CD14-positive monocyte (primary cell): ENCODE data around the gene PNISR. TPM values are rescaled to one million over a fixed set of nuclear protein-coding genes. Genes with fewer than 3 reads are reported as not detected.

Experiments
- DNase-seq, 3 donors: peaks; one replicate each; pipeline ENCODE4 v3.0.0-alpha.2; 2011 to 2022
- H2AFZ ChIP-seq: 2 replicates; pipeline ENCODE4 v1.6.0; 2012; ENCODE audit warnings: mild to moderate bottlenecking, low read depth, low read length, inconsistent platforms; ENCODE audit not compliant: insufficient read depth, poor library complexity, severe bottlenecking
- H3K27ac ChIP-seq, 2 donors: 1 replicate in 1 of 2; 2 replicates in 1 of 2; pipeline ENCODE4 v1.5.1; 2012 to 2013; ENCODE audit warnings: low read length in 2 of 2, control low read depth in 1 of 2, inconsistent platforms in 1 of 2, low read depth in 1 of 2, mild to moderate bottlenecking in 1 of 2
- H3K27me3 ChIP-seq, 2 donors: one replicate each; pipeline versions ENCODE4 v1.6.0 to v1.6.1; 2011 to 2013; ENCODE audit warnings: low read length in 2 of 2; ENCODE audit not compliant: control insufficient read depth in 2 of 2, insufficient read depth in 2 of 2
- H3K36me3 ChIP-seq, 2 donors: replicated peaks in 1 of 2; 1 replicate in 1 of 2; 2 replicates in 1 of 2; pipeline versions ENCODE4 v1.5.1 to v1.6.1; 2012 to 2013; ENCODE audit warnings: low read length in 2 of 2, control low read depth in 1 of 2, inconsistent platforms in 1 of 2, mild to moderate bottlenecking in 1 of 2; ENCODE audit not compliant: insufficient read depth in 2 of 2, control insufficient read depth in 1 of 2
- H3K4me1 ChIP-seq, 2 donors: 1 replicate in 1 of 2; 2 replicates in 1 of 2; pipeline versions ENCODE4 v1.5.1 to v1.6.1; 2012 to 2013; ENCODE audit warnings: low read length in 2 of 2, control low read depth in 1 of 2, inconsistent platforms in 1 of 2, mild to moderate bottlenecking in 1 of 2, moderate library complexity in 1 of 2; ENCODE audit not compliant: insufficient read depth in 2 of 2, control insufficient read depth in 1 of 2
- H3K4me2 ChIP-seq: replicated peaks from 2 replicates; pipeline ENCODE3; 2012; ENCODE audit warnings: low read length, moderate library complexity, mild to moderate bottlenecking; ENCODE audit not compliant: poor library complexity, severe bottlenecking; ENCODE audit errors: extremely low read depth
- H3K4me3 ChIP-seq, 3 experiments: fragments of 200-600 bp in 1 of 3; sonication (generic) in 1 of 3; replicated peaks in 1 of 3; 1 replicate in 2 of 3; 2 replicates in 1 of 3; pipeline ENCODE4 v1.5.1; 2011 to 2013; ENCODE audit warnings: low read length in 3 of 3, mild to moderate bottlenecking in 3 of 3, control low read depth in 2 of 3, low read depth in 2 of 3, inconsistent platforms in 1 of 3, moderate library complexity in 1 of 3
- H3K79me2 ChIP-seq: 2 replicates; pipeline ENCODE4 v1.6.0; 2012; ENCODE audit warnings: mild to moderate bottlenecking, control low read depth, inconsistent platforms, low read length, moderate library complexity; ENCODE audit not compliant: insufficient read depth
- H3K9ac ChIP-seq: 2 replicates; pipeline ENCODE4 v1.6.0; 2017; ENCODE audit warnings: low read length, mild to moderate bottlenecking; ENCODE audit not compliant: insufficient read depth, poor library complexity, severe bottlenecking
- H3K9me3 ChIP-seq, 2 donors: replicated peaks in 1 of 2; 1 replicate in 1 of 2; 2 replicates in 1 of 2; pipeline versions ENCODE4 v1.5.1 to v1.6.1; 2012 to 2013; ENCODE audit warnings: low read length in 2 of 2, control low read depth in 1 of 2; ENCODE audit not compliant: control insufficient read depth in 1 of 2, insufficient read depth in 1 of 2
- H4K20me1 ChIP-seq: 2 replicates; pipeline ENCODE4 v1.6.0; 2012; ENCODE audit warnings: mild to moderate bottlenecking, low read length, control low read depth, moderate library complexity; ENCODE audit not compliant: insufficient read depth
- H3K27ac Mint-ChIP-seq, 7 donors: one replicate each; pipeline ENCODE4 v1.8.0; 2020; ENCODE audit warnings: mild to moderate bottlenecking in 7 of 7, mixed read lengths in 7 of 7, moderate library complexity in 6 of 7, inconsistent platforms in 2 of 7
- H3K27me3 Mint-ChIP-seq, 3 donors: one replicate each; pipeline ENCODE4 v1.8.0; 2021 to 2022; ENCODE audit warnings: low read depth in 3 of 3, mild to moderate bottlenecking in 3 of 3, mixed read lengths in 3 of 3, moderate library complexity in 3 of 3, inconsistent platforms in 1 of 3
- H3K36me3 Mint-ChIP-seq, 2 donors: one replicate each; pipeline ENCODE4 v1.8.0; 2020; ENCODE audit warnings: mixed read lengths in 2 of 2, inconsistent platforms in 1 of 2, mild to moderate bottlenecking in 1 of 2
- H3K4me1 Mint-ChIP-seq: one replicate; pipeline ENCODE4 v1.8.0; 2020; ENCODE audit warnings: mild to moderate bottlenecking, mixed read lengths
- H3K4me3 Mint-ChIP-seq, 2 donors: one replicate each; pipeline ENCODE4 v1.8.0; 2020; ENCODE audit warnings: mild to moderate bottlenecking in 2 of 2, mixed read lengths in 2 of 2, moderate library complexity in 1 of 2
- H3K9me3 Mint-ChIP-seq, 7 donors: one replicate each; pipeline ENCODE4 v1.8.0; 2020 to 2022; ENCODE audit warnings: mixed read lengths in 7 of 7, mild to moderate bottlenecking in 6 of 7, moderate library complexity in 6 of 7, inconsistent platforms in 2 of 7
- CTCF ChIP-seq: fragments of 200-600 bp; IDR thresholded peaks from one replicate; pipeline ENCODE4 v1.8.0; 2022; ENCODE audit warnings: antibody characterized with exemption, mild to moderate bottlenecking
- WGBS: methylation state at CpG from one replicate; pipeline ENCODE4 v1.1.5; 2013; ENCODE audit warnings: missing lambda C conversion rate; ENCODE audit not compliant: insufficient coverage; 5-methylcytosine and 5-hydroxymethylcytosine counted together
- intact Hi-C, 2 donors: fragments of 100-400 bp; cut with micrococcal nuclease; formaldehyde crosslinking; loops; one replicate each; pipeline versions ENCODE4 v1.15.0 to v1.15.1; 2023
- polyA plus RNA-seq, 3 donors: library from polyadenylated mRNA; depleted of rRNA in 1 of 3; unstranded in 2 of 3; stranded (reverse) in 1 of 3; fragments of 300-500 nt in 2 of 3; fragments of >200 nt in 1 of 3; fragmentation: Illumina TruSeq in 2 of 3; gene quantifications; 1 replicate in 2 of 3; 2 replicates in 1 of 3; pipeline ENCODE4 v1.2.3, GENCODE V29; 2012 to 2021

Gene PNISR
- polyA plus RNA-seq, 3 donors, result 28.9 to 75.4 (median 33.9) TPM

GRCh38 chr6:99362678-99363268 lies 62.3 kb downstream of the PNISR start:
- DNase-seq, result no peak
- Histone ChIP-seq H2AFZ (no peak overlapping the region), H3K9me3 (no peaks in the 10 kb centered on the region), H3K27me3 (no peaks in the 10 kb centered on the region), H3K79me2 (no peaks in the 10 kb centered on the region), H3K4me3 (no peak overlapping the region), H3K36me3 (no peaks in the 10 kb centered on the region), H3K4me2 (no peak overlapping the region), H3K27ac (no peak overlapping the region), H3K4me1 (no peaks in the 10 kb centered on the region), H3K9ac (no peak overlapping the region), H4K20me1 (no peaks in the 10 kb centered on the region)
- H3K4me3 Mint-ChIP-seq, result no peak overlapping the region
- intact Hi-C loops, result no loop called here
- 78% methylated on average over 1 of the region's 1 CpG for WGBS
- TF ChIP-seq CTCF, result no peak
- no peak overlapping the region for H3K27ac Mint-ChIP-seq
- H3K9me3 Mint-ChIP-seq, result peaks cover 0 to 3% (median 0%) of the 10 kb centered on the region in 7 donors
- H3K36me3 Mint-ChIP-seq, result no peaks in the 10 kb centered on the region
- H3K4me1 Mint-ChIP-seq, result no peaks in the 10 kb centered on the region
- H3K27me3 Mint-ChIP-seq, result peaks cover 10 to 17% (median 10%) of the 10 kb centered on the region in 3 donors

GRCh38 chr6:99359800-99360199 lies 65.3 kb downstream of the PNISR start:
- Histone ChIP-seq H3K36me3 (no peaks in the 10 kb centered on the region), H3K4me3 (no peak overlapping the region), H3K9me3 (no peaks in the 10 kb centered on the region), H3K27ac (no peak overlapping the region), H3K4me1 (no peaks in the 10 kb centered on the region), H3K27me3 (peaks cover 0 to 3% of the 10 kb centered on the region in 2 donors), H3K4me2 (no peak overlapping the region), H3K9ac (no peak overlapping the region), H2AFZ (no peak overlapping the region), H3K79me2 (no peaks in the 10 kb centered on the region), H4K20me1 (no peaks in the 10 kb centered on the region)
- DNase-seq, result no peak
- TF ChIP-seq CTCF, result no peak
- no CpG with 5 or more reads among the region's 1 CpG for WGBS
- no peak overlapping the region for H3K4me3 Mint-ChIP-seq
- H3K36me3 Mint-ChIP-seq, result no peaks in the 10 kb centered on the region
- peaks cover 9 to 36% (median 11%) of the 10 kb centered on the region in 3 donors for H3K27me3 Mint-ChIP-seq
- H3K27ac Mint-ChIP-seq, result no peak overlapping the region
- intact Hi-C loops, result no loop called here
- H3K9me3 Mint-ChIP-seq, result peaks cover 0 to 3% (median 0%) of the 10 kb centered on the region in 7 donors
- H3K4me1 Mint-ChIP-seq, result no peaks in the 10 kb centered on the region
